ENCODE measurements around the gene BCAR3.

DNA sequence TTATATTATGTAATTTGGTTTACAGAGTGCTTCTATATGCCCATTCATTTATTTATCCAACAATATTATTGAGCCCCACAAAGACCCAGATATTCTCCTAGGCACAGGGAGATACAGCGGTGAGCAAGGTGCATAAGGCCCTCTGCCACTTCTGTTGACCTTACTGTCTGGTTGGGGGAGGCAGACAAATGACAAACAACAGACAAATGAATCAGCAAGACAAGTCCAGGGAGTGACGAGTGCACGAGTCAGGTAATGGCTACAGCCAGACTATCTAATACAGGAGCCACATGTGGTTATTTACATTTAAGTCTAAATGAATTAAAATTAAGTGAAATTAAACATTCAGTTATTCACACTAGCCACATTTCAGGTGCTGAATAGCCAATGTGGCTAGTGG, 22.0 kb upstream of the BCAR3 start:
- TF ChIP-seq, protein P1, sequence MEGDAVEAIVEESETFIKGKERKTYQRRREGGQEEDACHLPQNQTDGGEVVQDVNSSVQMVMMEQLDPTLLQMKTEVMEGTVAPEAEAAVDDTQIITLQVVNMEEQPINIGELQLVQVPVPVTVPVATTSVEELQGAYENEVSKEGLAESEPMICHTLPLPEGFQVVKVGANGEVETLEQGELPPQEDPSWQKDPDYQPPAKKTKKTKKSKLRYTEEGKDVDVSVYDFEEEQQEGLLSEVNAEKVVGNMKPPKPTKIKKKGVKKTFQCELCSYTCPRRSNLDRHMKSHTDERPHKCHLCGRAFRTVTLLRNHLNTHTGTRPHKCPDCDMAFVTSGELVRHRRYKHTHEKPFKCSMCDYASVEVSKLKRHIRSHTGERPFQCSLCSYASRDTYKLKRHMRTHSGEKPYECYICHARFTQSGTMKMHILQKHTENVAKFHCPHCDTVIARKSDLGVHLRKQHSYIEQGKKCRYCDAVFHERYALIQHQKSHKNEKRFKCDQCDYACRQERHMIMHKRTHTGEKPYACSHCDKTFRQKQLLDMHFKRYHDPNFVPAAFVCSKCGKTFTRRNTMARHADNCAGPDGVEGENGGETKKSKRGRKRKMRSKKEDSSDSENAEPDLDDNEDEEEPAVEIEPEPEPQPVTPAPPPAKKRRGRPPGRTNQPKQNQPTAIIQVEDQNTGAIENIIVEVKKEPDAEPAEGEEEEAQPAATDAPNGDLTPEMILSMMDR (IDR thresholded peaks at IDR 0.05) = no peak
- no peak for TF ChIP-seq POLR2AphosphoS5 (IDR thresholded peaks at IDR 0.05; ENCODE audit: low read depth, low read length)
- TF ChIP-seq REST (IDR thresholded peaks at IDR 0.05; ENCODE audit: insufficient read depth in 1 of 2, low read depth in 2 of 2, low read length in 1 of 2) = no peak
- no peak for TF ChIP-seq TCF7L2 (IDR thresholded peaks at IDR 0.05; ENCODE audit: low read depth, low read length)
- TF ChIP-seq SIN3A (IDR thresholded peaks at IDR 0.05; ENCODE audit: borderline replicate concordance, insufficient read depth, low read depth, low read length) = no peak

All from Panc1 (cell line).